Metanephros (tissue), 1 donor: Measurements from ENCODE around the gene ZNF440. TPM values are rescaled to one million over a fixed set of nuclear protein-coding genes. Genes with fewer than 3 reads are reported as not detected.

Source experiments
- total RNA-seq: library from RNA; depleted of rRNA; stranded (reverse); fragments of >200 nt; gene quantifications from one replicate; pipeline ENCODE4 v1.2.3, GENCODE V29; 2014

Gene ZNF440
- 17.0 TPM for total RNA-seq

DNA sequence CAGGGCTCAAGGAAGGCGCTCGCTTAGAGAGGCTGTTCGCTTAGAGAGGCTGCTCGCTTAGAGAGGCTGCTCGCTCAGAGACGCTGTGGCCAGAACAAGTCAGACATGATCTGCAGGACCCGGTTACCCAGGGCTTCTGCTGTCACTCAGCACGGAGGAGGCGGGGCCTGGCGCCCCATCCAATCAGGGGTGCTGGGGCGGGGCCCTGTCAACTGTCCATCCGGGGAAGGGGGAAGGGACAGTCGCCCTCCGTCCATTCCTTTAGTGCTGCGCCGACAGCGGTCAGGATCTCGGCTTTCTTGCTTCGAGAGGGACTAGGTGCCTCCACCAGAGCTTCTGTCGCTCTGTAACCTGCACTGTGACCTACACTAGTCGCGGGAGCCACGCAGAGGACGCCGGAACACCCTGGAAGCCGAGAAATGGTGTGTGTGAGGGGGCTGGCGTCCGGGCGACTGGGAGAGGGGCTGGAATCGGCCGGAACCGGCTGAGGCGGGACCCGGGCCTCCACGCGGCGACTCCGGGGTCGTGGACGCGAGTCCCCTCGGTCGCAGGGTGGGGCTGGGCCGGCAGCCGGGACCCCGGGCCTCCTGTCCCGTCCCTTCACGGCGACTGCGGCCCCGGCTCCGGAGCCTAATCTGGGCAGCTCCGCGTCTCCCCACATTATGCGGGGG lies at the start of gene ZNF440:
Gene ZNF440 (plus strand): TSS at position 245 of the 671 bp plus-strand sequence. CDS start 175 bp downstream, at position 420.

DNA sequence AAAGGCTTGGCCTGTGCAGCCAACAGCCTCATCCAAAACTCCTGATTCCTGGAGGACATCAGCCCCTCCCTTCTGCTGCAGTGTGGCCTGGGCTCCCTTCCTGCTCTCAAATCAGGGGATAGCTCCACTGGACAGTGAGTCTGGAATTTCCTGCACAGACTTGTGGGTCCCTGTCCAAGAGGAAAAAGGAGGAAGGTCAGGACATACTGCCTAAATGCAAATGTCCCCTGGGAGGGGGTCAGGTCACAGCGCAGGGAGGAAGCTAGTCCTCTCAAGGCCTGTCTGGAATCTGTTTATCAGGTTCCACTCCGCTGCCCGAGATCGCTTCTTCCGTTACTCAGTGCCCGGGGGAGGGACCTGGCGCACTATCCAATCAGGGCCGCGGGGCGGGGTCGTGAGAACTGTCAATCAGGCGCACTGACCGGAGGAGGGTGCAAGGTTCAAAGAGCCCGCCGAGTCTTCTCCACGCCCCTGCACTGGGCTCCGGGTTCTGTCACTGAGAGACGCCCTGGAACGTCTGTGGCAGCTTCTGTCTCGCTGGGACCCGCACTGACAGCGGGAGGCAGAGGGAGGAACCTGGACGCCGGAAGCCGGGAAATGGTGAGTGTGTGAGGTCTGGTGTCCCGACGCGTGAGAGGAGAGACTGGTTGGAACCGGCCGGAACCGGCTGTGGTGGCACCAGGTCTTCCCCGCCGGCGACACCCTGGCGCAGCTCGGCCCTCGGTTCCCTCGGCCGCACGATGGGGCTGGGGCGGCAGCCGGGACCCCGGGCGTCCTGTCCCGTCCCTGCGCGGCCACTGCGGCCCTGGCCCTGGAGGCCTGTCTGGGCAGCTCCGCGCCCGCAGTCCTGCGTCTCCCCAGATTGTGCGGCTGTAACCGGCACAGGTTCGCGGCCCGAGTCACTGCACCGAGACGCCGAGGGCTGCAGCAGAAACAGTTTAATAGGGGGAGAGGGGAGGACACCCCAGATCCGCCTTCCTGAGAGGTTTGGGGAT lies 47.2 kb upstream of the ZNF440 start, which contains the start of gene ZNF441:
Gene ZNF441 (plus strand): TSS at position 404 of the 995 bp plus-strand sequence. CDS start 194 bp downstream, at position 598.

GRCh38 chr19:11798391-11799330 lies 15.4 kb upstream of the ZNF440 start, which contains the start of gene ZNF491:
Gene ZNF491 (plus strand): TSS chr19:11798523. CDS start chr19:11805954, 7,431 bp downstream.

GRCh38 chr19:11848594-11849469 lies 34.8 kb downstream of the ZNF440 start, which contains the start of gene ZNF439:
Gene ZNF439 (plus strand): TSS chr19:11848726. CDS start chr19:11848868, 142 bp downstream.

Other genes with a start within 250 kb of the ZNF440 start
- gene ACP5, start 236.6 kb upstream of the ZNF440 start, total RNA-seq: 10.0 TPM
- gene ZNF627, start 216.8 kb upstream of the ZNF440 start, total RNA-seq: 33.2 TPM
- gene ZNF823, start 75.3 kb upstream of the ZNF440 start, total RNA-seq: 15.2 TPM
- 23.7 TPM for gene ZNF441, start 47.3 kb upstream of the ZNF440 start, total RNA-seq
- 3.8 TPM for gene ZNF491, start 15.8 kb upstream of the ZNF440 start, total RNA-seq
- gene ZNF439, start 34.5 kb downstream of the ZNF440 start, total RNA-seq: 15.8 TPM
- 23.3 TPM for gene ZNF69, start 73.5 kb downstream of the ZNF440 start, total RNA-seq
- gene ZNF700, start 110.8 kb downstream of the ZNF440 start, total RNA-seq: 15.2 TPM
- gene ZNF763, start 150.8 kb downstream of the ZNF440 start, total RNA-seq: 8.5 TPM
- gene ZNF433, start 221.4 kb downstream of the ZNF440 start, total RNA-seq: 26.7 TPM
- gene ZNF878, start 238.7 kb downstream of the ZNF440 start, total RNA-seq: 0.93 TPM